Measurements from ENCODE around the gene RNASET2.
A peak's percentile ranks its signal among the peaks of the same experiment; 100 is the strongest.
"Not testable (repeated sequence)": the region's sequence is repeated elsewhere in the genome, so short reads cannot be mapped to it uniquely, and the experiment has no call there.

Gene RNASET2

DNA sequence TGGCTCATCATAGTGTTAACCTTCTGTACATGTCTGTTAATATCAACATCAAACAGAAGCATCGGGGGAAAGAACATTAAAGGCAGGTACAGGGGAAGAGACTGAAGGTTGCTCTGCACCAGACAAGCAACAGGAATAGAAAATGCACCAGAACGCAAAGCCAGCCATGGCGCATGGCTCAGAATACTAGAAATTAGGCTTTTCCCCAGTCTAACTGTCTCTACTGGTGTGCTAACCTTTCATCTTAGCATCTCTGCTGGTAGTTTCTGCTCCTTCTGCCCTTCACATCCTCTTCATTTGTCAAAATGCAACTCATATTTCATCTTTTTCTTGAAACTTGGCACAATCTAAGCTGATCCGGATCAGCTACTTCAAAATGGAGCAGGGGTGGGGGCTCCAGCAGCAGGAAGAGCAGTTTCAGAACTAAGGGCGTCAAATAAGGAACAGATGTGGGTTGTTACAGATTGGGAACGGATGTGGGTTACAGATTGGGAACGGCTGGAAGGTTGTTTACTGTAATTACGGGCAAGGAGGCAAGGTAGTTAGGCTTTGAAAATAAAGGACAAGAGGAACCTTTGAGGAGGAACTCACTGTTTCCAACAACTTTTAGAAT, 13.1 kb upstream of the RNASET2 start:
- peak; percentile 44 for DNase-seq

GRCh38 chr6:166966268-166966667, 9.9 kb upstream of the RNASET2 start:
- no peak for DNase-seq

DNA sequence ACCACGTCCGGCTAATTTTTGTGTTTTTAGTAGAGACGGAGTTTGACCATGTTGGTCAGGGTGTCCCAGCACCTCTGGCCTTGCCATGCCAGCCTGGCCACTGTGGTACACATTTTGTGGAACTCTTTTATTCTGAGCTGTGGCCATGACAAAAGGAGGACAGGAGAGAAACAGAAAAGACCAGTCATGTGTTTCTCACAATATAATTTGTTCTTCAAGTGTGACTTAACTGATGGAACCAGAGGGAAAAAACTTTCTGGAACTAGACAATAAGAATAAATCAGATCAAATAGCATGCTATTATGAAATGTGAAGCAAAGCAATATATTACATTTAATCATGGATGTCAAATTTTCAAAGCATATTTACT, 4.2 kb upstream of the RNASET2 start:
- no peak for DNase-seq

DNA sequence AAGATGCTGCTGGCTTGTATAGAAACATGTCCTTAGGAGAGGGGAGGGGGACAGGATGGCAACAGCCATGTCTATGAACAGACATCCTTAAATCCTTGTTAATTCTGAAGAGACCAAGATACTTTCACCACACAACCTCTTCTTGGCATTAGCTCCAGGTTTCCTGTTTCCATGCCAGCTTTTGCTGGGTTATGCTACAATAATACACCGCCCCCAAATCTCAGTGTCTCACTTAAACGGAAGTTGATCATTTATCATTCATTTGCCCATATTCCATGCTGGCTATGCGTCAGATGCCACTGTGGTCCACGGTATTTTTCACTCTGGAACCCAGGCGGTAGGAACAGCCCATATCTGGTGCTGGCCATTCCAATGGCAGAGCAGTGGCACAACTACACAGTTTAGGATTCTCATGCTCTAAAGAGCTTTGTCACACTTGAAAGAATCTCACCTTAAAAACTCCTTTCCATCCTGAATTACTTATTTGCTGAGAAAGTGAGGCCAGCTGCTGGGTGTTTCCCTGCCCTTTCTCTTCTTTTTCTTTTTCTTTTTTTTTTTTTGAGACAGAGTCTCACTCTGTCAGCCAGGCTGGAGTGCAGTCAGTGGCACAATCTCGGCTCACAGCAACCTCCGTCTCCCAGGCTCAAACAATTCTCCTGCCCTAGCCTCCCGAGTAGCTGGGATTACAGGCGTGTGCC, 3.7 kb upstream of the RNASET2 start:
- DNase-seq: no peak

GRCh38 chr6:166958926-166959861, 2.8 kb upstream of the RNASET2 start:
- peak; percentile 18 for DNase-seq

GRCh38 chr6:166957805-166958076, 1.4 kb upstream of the RNASET2 start:
- no peak for DNase-seq

DNA sequence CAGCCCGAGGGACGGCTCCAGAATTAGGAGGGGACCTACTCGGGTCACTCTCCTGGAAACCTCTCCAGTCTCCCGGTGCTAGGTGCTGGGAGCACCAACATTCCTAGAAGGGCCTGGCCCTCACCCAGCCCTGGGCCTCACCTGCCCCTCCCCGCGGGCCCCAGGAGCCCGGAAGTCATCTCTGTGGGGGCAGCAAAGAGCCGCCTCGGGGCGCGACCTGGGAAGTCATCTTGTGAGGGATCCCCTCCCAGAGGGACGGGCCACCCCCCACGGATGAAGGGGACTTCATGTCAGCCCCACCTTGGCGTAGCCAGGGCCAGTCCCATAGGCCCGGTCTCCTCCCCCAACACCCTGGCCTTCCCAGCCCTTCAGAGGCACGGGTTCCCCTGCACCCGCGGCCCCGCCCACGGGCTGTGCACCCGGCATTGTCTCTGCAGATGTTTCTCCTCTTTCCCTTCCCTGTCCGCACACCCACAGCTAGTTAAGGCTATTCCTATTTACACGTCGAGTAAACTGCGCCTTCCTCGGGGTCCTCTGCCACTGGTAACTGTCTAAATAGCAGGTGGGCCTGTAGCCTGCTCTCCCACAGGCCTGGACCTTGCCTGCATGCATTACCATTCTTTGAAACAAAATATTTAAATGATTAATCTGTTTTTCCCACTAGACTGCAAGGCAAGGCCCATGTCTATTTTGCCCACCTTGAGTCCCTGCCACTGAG, 896 bp upstream of the RNASET2 start:
- DNase-seq: peak; percentile 17

DNA sequence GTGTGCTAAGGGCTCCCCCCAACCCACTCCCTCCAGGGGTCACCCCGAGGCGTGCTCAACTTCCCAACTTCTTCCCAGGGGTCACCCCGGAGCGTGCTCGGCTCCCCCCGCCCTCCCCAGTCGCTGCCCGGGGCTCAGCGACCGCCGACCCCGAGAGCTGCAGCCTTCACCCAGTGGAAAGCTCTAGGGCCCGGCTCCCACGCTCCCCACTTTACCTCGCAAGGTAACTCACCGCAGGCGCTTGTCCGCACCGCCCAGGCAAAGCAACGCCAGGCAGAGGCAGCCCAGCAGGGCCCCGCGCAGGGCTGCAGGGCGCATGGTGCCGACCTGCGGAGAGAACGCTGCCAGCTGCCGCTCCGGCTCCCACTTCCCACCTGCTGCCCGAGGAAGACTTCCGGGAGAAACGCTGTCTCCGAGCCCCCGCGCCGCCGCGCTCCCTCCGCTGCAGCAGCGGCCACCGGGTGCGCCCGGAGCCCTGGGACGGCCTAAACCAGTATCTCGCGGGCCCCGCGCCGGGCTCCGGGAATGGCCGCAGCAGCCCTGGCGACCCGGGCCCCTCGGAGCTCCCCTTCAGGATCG, 396 bp downstream of the RNASET2 start:
- no peak for DNase-seq

GRCh38 chr6:166955121-166955864, 1.1 kb downstream of the RNASET2 start:
- DNase-seq: peak; percentile 13

GRCh38 chr6:166954118-166954713, 2.1 kb downstream of the RNASET2 start:
- DNase-seq: no peak

DNA sequence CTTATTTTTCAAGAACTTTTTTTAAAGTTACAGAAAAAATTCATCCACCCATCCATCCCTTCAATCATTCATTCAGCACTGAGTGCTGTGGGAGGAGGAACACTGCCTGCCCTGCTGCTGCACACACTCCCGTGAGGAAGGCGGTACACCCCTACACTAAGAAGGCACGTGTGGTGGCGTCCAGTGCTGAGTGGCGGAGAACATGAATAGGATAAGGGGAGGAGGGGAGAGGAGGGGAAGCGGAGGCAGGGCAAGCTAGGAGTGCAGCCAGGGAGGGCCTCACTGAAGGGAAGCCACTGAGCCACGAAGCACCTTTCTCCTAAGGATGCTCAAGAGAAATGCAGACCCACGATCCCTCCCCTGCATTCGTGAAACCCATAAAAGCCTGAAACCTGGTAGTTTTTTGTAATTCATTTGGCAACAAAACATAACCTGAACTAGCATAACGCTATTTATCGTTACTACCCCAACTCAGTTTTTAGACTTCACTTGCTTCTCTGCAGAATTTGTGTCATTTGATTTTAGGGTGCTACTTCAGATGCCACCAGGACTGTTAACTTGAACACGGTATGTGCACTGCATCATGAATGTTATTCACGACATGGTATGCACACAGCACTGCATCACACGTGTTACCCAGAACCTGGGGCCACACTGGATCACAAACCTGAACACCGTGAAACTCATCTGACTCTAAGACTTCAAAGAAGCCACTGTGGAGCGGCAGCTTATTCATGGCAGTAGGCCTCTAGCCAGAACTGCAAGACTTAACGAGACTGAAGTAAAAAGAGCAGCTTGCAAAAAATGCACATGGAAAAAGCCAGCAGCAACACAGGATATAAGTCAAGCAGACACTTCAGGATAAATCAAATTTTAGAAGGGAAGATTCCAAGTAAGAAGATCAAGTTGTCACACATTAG, 3.5 kb downstream of the RNASET2 start:
- no peak for DNase-seq

- no peak for DNase-seq
Observed at GRCh38 chr6:166952121-166952520, 4.2 kb downstream of the RNASET2 start.

- no peak for DNase-seq
Observed at GRCh38 chr6:166951670-166952060, 4.7 kb downstream of the RNASET2 start.

DNA sequence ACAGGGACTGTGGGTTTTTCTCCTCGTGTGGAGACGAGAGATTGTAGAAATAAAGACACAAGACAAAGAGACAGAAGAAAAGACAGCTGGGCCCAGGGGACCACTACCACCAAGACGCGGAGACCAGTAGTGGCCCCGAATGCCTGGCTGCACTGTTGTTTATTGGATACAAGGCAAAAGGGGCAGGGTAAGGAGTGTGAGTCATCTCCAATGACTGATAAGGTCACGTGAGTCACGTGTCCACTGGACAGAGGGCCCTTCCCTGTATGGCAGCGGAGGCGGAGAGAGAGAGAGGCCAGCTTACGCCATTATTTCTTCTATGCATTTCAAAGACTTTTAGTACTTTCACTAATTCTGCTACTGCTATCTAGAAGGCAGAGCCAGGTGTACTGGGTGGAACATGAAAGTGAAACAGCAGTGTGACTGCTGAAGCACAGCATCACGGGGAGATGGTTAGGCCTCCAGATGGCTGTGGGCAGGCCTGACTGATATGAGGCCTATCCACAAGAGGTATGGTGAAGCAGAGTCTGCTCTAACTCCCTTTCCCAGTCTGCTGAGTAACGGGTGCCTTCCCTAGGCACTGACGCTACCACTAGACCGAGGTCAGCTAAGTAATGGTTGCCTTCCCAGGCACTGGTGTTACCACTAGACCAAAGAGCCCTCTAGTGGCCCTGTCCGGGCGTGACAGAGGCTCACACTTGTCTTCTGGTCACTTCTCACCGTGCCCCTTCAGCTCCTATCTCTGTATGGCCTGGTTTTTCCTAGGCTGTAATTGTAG, 5.3 kb downstream of the RNASET2 start:
- DNase-seq: peak; percentile 15

DNA sequence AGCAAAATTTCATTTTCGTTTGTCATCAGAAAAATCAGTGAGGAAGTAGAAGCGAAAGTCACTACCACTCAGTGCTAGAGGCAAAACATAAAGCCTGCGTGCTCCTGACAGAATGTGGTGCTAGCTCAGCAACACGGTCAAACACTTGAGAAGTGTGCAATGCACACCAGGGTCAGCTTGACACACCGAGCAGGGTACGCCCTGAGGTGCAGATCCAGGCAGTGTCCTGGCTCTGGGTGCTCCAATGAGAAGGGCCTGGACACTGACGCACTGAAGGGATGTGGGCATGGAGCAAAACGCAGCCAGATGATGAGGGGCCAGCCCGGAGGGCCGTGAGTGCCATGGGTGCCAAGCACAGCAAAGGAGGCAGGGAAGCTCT, 5.9 kb downstream of the RNASET2 start:
- DNase-seq: no peak

- DNase-seq: no peak
Observed at GRCh38 chr6:166949528-166950442, 6.6 kb downstream of the RNASET2 start.

DNA sequence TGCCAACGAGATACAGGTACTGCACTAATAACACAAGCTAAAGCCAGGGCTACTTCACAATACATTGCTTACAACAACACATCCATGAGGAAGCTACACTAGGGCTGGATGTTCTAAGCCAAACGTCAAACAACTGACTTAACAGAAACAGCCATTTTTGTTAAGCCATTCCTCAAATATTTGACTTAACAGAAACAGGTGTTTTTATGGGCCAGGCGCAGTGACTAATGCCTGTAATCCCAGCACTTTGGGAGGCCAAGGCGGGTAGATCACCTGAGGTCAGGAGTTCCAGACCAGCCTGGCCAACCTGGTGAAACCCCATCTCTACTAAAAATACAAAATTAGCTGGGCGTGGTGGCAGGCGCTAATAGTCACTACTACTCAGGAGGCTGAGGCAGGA, 7.6 kb downstream of the RNASET2 start:
- not testable (repeated sequence) for DNase-seq

DNA sequence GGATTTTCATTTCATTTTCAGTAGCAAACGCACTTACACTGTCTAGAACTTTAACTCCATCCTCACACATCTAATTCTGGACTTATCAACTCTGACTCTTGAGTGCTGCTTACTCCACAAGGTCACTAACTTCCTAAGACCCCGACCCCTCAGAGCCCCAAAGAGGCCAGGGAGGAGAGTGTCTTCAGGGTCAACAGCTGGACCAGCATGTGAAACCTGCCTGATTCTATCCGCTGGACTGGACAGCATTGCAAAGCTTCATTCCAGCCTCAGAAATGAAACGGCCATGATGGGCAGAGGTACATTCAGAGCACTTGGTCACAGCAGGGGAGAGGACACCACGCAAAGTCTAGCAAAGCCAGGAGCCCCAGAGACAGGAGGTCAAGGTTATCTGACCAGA, 9.1 kb downstream of the RNASET2 start:
- DNase-seq: no peak

GRCh38 chr6:166946125-166946524, 10.2 kb downstream of the RNASET2 start:
- DNase-seq: no peak
